Testis (tissue), 2 donors: Measurements from ENCODE around the gene SMYD3.
"Not testable (repeated sequence)": the region's sequence is repeated elsewhere in the genome, so short reads cannot be mapped to it uniquely, and the experiment has no call there.

Source experiments
- CTCF ChIP-seq, 3 experiments: fragments of 450-650 bp in 2 of 3; fragments of 200-600 bp in 1 of 3; sonication (generic) in 1 of 3; IDR thresholded peaks; one replicate each; pipeline ENCODE4 v1.5.1; 2016 to 2019; ENCODE audit warnings: antibody characterized with exemption in 3 of 3, mild to moderate bottlenecking in 2 of 3, moderate library complexity in 1 of 3
- POLR2A ChIP-seq: fragments of 450-650 bp; IDR thresholded peaks from one replicate; pipeline ENCODE4 v1.6.1; 2017; ENCODE audit warnings: antibody characterized with exemption, mild to moderate bottlenecking, moderate library complexity

- not testable (repeated sequence) for TF ChIP-seq CTCF (IDR thresholded peaks at IDR 0.05); POLR2A
These were observed 793.1 kb downstream of the SMYD3 start for GRCh38 chr1:245714027-245714426.
